Measurements from ENCODE around the gene DSE.

DNA sequence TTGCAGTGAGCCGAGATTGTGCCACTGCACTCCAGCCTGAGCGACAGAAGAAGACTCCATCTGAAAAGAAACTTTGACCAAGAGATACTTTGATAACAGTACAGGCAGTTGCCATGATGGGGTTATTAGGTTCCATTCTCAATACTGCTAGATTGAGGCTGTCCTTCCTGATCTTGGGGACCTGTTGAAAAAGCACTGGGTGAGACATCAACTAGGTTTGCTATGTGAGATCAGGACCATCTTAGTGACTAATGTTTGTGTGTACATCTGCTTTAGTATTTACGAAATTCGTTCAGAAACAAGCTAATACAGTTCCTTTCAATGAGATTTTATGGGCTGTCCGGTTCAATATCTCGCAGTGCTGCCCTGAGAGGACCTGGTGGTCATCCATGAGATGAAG lies 2.6 kb downstream of the DSE start:
- TF ChIP-seq CTCF (conservative IDR thresholded peaks at IDR 0.05 in 1 of 2, IDR thresholded peaks at IDR 0.05 in 1 of 2; ENCODE audit: low read depth in 1 of 2, low read length in 2 of 2) (no peak), EZH2 (IDR thresholded peaks at IDR 0.05; ENCODE audit: low read length, missing control alignments) (no peak)
